Naive B cell (primary cell): Measurements from ENCODE around the gene DQX1. TPM values are rescaled to one million over a fixed set of nuclear protein-coding genes. Genes with fewer than 3 reads are reported as not detected.
A peak's percentile ranks its signal among the peaks of the same experiment; 100 is the strongest.
"Not testable (repeated sequence)": the region's sequence is repeated elsewhere in the genome, so short reads cannot be mapped to it uniquely, and the experiment has no call there.

Experiments used
- ATAC-seq, 2 donors: fragments of 150-1000 bp; cut with Tn5 transposase; 2 replicates each; pipeline ENCODE4 v1.10.0; 2021; ENCODE audit warnings: low read depth in 2 of 2, mild to moderate bottlenecking in 2 of 2, moderate library complexity in 2 of 2
- DNase-seq: peaks from one replicate; pipeline ENCODE4 v3.0.0; 2022
- H3K27ac Mint-ChIP-seq, 6 donors: one replicate each; pipeline ENCODE4 v1.8.0; 2020 to 2022; ENCODE audit warnings: mild to moderate bottlenecking in 6 of 6, mixed read lengths in 6 of 6, moderate library complexity in 5 of 6, inconsistent platforms in 2 of 6
- H3K27me3 Mint-ChIP-seq, 3 donors: one replicate each; pipeline ENCODE4 v1.8.0; 2021 to 2022; ENCODE audit warnings: mixed read lengths in 3 of 3, mild to moderate bottlenecking in 1 of 3
- H3K36me3 Mint-ChIP-seq, 2 donors: one replicate each; pipeline ENCODE4 v1.8.0; 2020 to 2022; ENCODE audit warnings: mixed read lengths in 2 of 2, inconsistent platforms in 1 of 2, mild to moderate bottlenecking in 1 of 2
- H3K4me1 Mint-ChIP-seq, 3 donors: one replicate each; pipeline ENCODE4 v1.8.0; 2020 to 2022; ENCODE audit warnings: mixed read lengths in 3 of 3, inconsistent platforms in 1 of 3, mild to moderate bottlenecking in 1 of 3, moderate library complexity in 1 of 3
- H3K4me3 Mint-ChIP-seq, 8 donors: one replicate each; pipeline ENCODE4 v1.8.0; 2020 to 2022; ENCODE audit warnings: mild to moderate bottlenecking in 8 of 8, mixed read lengths in 8 of 8, moderate library complexity in 8 of 8, inconsistent platforms in 2 of 8
- H3K9me3 Mint-ChIP-seq, 7 donors: one replicate each; pipeline ENCODE4 v1.8.0; 2020 to 2022; ENCODE audit warnings: mixed read lengths in 7 of 7, mild to moderate bottlenecking in 5 of 7, inconsistent platforms in 2 of 7, moderate library complexity in 1 of 7
- polyA plus RNA-seq, 6 donors: library from polyadenylated mRNA; unstranded; fragments of 300-500 nt; fragmentation: Illumina TruSeq; gene quantifications; one replicate each; pipeline ENCODE4 v1.2.3, GENCODE V29; 2021; ENCODE audit warnings: low read depth in 6 of 6

Gene DQX1
- polyA plus RNA-seq, result not detected

DNA sequence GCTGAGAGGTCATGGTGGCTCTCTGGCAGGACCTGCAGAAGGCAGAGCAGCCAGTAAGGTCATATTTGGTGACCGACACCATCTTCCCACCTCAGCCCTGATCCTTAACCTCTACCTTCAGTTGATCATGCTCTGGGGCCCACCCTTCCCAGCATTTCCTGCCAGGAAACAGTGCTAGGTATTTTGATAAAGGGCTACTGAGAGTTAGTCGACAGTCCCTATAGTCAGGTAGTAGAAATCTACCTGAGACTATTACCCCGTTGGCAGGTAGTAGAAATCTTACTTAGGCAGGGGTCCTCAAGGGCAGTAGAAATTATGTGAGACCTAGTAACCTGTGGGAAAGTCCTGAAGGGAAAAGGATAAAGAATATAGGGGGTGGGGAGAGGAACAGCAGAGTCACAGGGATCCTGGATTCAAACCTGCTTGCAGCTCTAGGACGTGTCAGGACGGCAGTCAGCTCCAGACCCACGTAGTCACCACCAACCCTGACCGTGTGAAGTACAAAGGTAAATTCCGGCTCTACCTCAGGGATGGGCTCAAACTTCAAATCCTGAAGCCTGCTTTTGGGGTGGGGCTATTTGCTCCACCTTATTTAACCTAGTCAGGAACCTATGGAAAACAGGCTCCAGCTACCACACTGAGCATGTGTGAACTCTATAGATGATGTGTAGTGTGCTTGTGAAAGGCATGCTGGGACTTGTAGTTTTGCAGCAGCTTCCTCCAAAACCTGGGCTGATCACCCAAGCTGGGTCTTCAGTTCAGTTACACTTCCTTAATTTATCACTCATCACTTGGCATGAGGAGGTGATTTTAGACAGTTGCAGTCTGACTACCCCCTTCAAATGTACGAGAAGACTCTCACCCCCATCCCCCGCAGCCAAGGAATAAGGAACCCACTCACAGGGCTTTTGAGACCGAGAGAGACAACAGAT is at the start of gene DQX1:
DQX1 (minus strand) TSS at position 515 of the 932 bp plus-strand sequence; CDS start at position 13, 502 bp downstream.
- peak within 1 kb of the TSS; percentile 41 to 98 (median 92) for H3K27ac Mint-ChIP-seq
- peak within 1 kb of the TSS; percentile 35 to 86 (median 46) for H3K4me3 Mint-ChIP-seq
- peak; percentile 69 for DNase-seq
- H3K27me3 Mint-ChIP-seq, result peaks cover 12 to 15% (median 15%) of the 10 kb centered on the region in 3 donors
- H3K36me3 Mint-ChIP-seq, result peaks cover 16 to 23% of the 10 kb centered on the region in 2 donors
- no peaks in the 10 kb centered on the region for H3K9me3 Mint-ChIP-seq
- ATAC-seq, result peak; percentile 24 to 32
- H3K4me1 Mint-ChIP-seq, result peaks cover 30 to 38% (median 37%) of the 10 kb centered on the region in 3 donors

- H3K4me1 Mint-ChIP-seq, result peaks cover 20 to 38% (median 31%) of the 10 kb centered on the region in 3 donors
- H3K36me3 Mint-ChIP-seq, result no peaks in the 10 kb centered on the region
- DNase-seq (no peak), ATAC-seq (no peak)
- H3K9me3 Mint-ChIP-seq, result peaks cover 0 to 2% (median 0%) of the 10 kb centered on the region in 7 donors
- H3K27me3 Mint-ChIP-seq, result peaks cover 0 to 6% (median 5%) of the 10 kb centered on the region in 3 donors
- no peak overlapping the region for H3K27ac Mint-ChIP-seq
- H3K4me3 Mint-ChIP-seq, result no peak overlapping the region
Observed at GRCh38 chr2:74575320-74575719, 49.3 kb upstream of the DQX1 start.

GRCh38 chr2:74573747-74574562 is 47.9 kb upstream of the DQX1 start:
- Mint-ChIP-seq H3K27ac (peak overlapping the region; percentile 2 to 88 (median 36)), H3K9me3 (peaks cover 0 to 2% (median 0%) of the 10 kb centered on the region in 7 donors), H3K36me3 (no peaks in the 10 kb centered on the region), H3K4me1 (peaks cover 26 to 42% (median 31%) of the 10 kb centered on the region in 3 donors), H3K4me3 (peak overlapping the region; percentile 63 to 89 (median 78)), H3K27me3 (no peaks in the 10 kb centered on the region)
- peak; percentile 41 for DNase-seq
- ATAC-seq, result peak; percentile 68 to 71

DNA sequence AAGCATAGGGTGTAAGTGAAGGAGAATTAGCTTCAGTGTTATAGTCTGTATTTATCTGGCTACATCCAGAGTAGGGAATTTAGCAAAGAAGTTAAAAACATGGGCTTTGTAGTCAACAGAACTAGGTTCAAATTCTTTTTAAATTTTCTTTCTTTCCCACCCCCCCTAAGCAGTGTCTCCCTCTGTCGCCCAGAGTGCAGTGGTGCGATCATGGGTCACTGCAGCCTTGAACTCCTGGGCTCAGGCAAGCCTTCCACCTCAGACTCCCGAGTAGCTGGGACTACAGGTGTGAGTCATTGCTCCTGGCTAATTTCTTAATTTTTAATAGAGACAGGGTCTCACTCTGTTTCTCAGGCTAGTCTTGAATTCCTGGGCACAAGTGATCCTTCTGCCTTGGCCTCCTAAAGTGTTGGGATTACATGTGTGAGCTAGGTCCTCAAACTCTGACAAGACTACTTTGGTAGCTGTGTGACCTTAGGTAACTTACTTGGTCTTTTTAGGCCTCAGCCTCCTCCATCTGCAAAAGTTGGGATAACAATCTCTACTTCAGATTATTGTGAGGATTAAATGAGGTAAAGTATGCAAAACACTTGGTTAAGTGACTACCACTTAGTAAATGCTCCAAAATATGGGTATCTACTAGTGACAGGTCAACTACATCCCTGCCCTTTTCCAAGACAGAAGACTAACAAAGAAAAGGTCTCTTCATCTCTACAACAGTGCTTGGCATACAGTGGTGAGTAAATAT is 46.3 kb upstream of the DQX1 start:
- H3K36me3 Mint-ChIP-seq, result no peaks in the 10 kb centered on the region
- H3K9me3 Mint-ChIP-seq, result peaks cover 0 to 2% (median 0%) of the 10 kb centered on the region in 7 donors
- H3K27me3 Mint-ChIP-seq, result no peaks in the 10 kb centered on the region
- H3K4me3 Mint-ChIP-seq, result peak overlapping the region in 5 of 8 donors; percentile 12 to 80 (median 20)
- DNase-seq, result no peak
- no peak for ATAC-seq
- H3K4me1 Mint-ChIP-seq, result peaks cover 22 to 41% (median 34%) of the 10 kb centered on the region in 3 donors
- H3K27ac Mint-ChIP-seq, result peak overlapping the region in 2 of 6 donors; percentile 40 to 57

- ATAC-seq, result peak; percentile 90
- H3K27me3 Mint-ChIP-seq, result no peaks in the 10 kb centered on the region
- no peaks in the 10 kb centered on the region for H3K36me3 Mint-ChIP-seq
- H3K9me3 Mint-ChIP-seq, result peaks cover 0 to 2% (median 0%) of the 10 kb centered on the region in 7 donors
- peaks cover 19 to 29% (median 23%) of the 10 kb centered on the region in 3 donors for H3K4me1 Mint-ChIP-seq
- peak; percentile 50 for DNase-seq
- no peak overlapping the region for H3K27ac Mint-ChIP-seq
- H3K4me3 Mint-ChIP-seq, result no peak overlapping the region
Observed at GRCh38 chr2:74571058-74571457, 45.0 kb upstream of the DQX1 start.

DNA sequence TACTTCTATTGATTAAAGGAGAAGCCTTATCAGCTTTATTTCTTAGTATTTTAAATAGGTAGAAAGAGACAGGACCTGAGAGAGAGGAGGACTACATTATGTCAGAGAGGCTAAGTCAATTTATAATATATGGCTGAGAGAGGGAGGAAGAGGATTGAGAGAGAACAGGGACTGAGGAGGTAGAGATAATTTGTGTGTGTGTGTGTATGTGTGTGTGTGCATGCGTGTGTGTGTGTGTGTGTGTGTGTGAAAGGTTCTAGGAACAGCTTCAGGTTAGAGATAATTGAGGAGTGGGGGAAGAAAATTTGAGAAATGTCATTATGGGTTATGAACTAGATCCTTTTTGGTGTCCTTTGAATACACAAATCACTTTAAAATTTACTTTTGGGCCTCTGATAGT is 43.7 kb upstream of the DQX1 start:
- no peak overlapping the region for H3K27ac Mint-ChIP-seq
- no peak for ATAC-seq
- H3K27me3 Mint-ChIP-seq, result no peaks in the 10 kb centered on the region

DNA sequence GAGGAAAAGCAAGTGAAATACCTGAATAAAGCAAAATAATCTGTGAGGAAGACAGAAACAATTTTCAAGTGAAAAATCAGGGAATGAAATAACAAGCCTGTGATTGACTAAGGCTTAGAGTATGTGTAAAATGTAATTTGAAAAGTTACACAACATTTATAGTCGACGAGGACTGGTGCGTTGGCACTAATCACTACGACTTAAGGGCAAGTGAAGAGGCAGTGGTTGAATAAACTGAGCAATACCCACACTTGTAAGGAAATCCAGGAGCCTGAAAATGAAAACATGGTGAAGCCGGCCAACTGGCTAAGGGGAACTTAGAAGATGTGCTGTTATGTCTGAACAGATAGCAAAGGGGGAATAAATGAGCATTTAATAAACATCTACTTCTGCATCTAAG is 41.9 kb upstream of the DQX1 start:
- no peak for DNase-seq
- H3K4me1 Mint-ChIP-seq, result peaks cover 6 to 8% (median 7%) of the 10 kb centered on the region in 3 donors
- H3K27ac Mint-ChIP-seq, result no peak overlapping the region
- no peak overlapping the region for H3K4me3 Mint-ChIP-seq
- no peak for ATAC-seq
- no peaks in the 10 kb centered on the region for H3K27me3 Mint-ChIP-seq
- no peaks in the 10 kb centered on the region for H3K9me3 Mint-ChIP-seq
- H3K36me3 Mint-ChIP-seq, result no peaks in the 10 kb centered on the region

More for the DNA sequence above, 43.7 kb upstream of the DQX1 start:
- Mint-ChIP-seq H3K36me3 (no peaks in the 10 kb centered on the region), H3K9me3 (peaks cover 0 to 1% (median 0%) of the 10 kb centered on the region in 7 donors), H3K4me1 (peaks cover 18 to 21% (median 21%) of the 10 kb centered on the region in 3 donors), H3K4me3 (peak overlapping the region in 1 of 8 donors; percentile 49)
- DNase-seq, result no peak

DNA sequence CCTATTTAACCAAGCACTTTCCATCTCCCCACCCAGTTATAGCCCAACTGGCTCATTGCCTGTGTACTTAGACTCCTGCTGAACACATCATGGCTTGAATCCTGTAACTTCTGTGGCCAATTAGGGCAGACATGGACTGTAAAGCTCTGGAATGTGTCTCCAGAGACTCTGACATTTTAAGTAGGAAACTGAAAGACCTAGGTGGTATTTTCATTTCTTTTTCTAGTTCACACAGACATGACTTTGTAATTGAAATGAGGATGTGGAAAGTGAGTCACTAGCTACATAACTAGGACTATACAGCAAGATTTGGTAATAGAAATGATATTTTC is 40.7 kb upstream of the DQX1 start:
- Mint-ChIP-seq H3K27me3 (peaks cover 0 to 7% (median 0%) of the 10 kb centered on the region in 3 donors), H3K9me3 (no peaks in the 10 kb centered on the region), H3K27ac (no peak overlapping the region), H3K4me1 (peaks cover 6 to 10% (median 8%) of the 10 kb centered on the region in 3 donors), H3K4me3 (no peak overlapping the region), H3K36me3 (no peaks in the 10 kb centered on the region)
- ATAC-seq (no peak), DNase-seq (no peak)

GRCh38 chr2:74566076-74566753 is 40.2 kb upstream of the DQX1 start:
- Mint-ChIP-seq H3K27me3 (peaks cover 0 to 10% (median 0%) of the 10 kb centered on the region in 3 donors), H3K4me3 (no peak overlapping the region), H3K36me3 (no peaks in the 10 kb centered on the region), H3K9me3 (no peaks in the 10 kb centered on the region), H3K27ac (peak overlapping the region in 1 of 6 donors; percentile 25), H3K4me1 (peaks cover 6 to 10% (median 8%) of the 10 kb centered on the region in 3 donors)
- no peak for DNase-seq
- ATAC-seq, result no peak

- Mint-ChIP-seq H3K4me3 (peak overlapping the region in 1 of 8 donors; percentile 6), H3K4me1 (peaks cover 0 to 9% (median 8%) of the 10 kb centered on the region in 3 donors), H3K27me3 (peaks cover 0 to 10% (median 0%) of the 10 kb centered on the region in 3 donors), H3K9me3 (no peaks in the 10 kb centered on the region), H3K27ac (no peak overlapping the region), H3K36me3 (no peaks in the 10 kb centered on the region)
- no peak for ATAC-seq
- no peak for DNase-seq
Observed at GRCh38 chr2:74564222-74564621, 38.2 kb upstream of the DQX1 start.

DNA sequence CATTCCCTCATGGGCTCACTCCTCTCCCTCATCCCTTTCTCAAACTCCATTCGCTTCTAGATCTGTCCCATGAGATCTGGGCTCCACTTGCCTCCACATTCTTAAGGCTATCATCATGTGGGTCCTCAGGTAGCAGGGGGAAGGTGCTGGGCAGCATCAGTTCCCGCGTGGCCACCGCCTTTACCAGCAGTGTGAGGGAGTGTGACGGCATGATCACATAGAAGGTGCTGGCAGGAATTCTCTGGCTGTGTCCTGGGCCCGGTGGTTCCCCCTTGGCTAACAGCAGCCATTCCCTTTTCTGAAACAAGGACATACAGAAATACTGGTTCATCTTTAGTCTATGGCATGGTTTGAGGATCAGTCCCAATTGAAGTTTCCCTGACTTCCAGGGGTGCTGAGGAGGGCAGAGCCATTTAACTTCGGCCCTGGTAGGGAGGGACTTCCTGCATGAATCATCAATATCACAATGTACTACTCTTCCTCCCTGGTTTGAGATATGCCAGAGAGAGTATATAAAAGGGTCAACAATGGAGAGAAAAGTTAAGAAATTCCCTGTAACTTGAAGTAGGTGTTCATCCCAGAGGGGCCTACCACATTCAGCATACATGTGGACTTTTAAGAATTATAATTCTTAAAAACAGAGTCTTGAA is 36.2 kb upstream of the DQX1 start:
- Mint-ChIP-seq H3K4me1 (peaks cover 0 to 10% (median 4%) of the 10 kb centered on the region in 3 donors), H3K27me3 (peaks cover 0 to 10% (median 0%) of the 10 kb centered on the region in 3 donors), H3K4me3 (peak overlapping the region in 1 of 8 donors; percentile 35), H3K36me3 (no peaks in the 10 kb centered on the region), H3K27ac (peak overlapping the region in 3 of 6 donors; percentile 13 to 82 (median 23)), H3K9me3 (no peaks in the 10 kb centered on the region)
- ATAC-seq, result no peak
- DNase-seq, result no peak

GRCh38 chr2:74561022-74561421 is 35.0 kb upstream of the DQX1 start:
- not testable (repeated sequence) for DNase-seq, H3K36me3 Mint-ChIP-seq, H3K4me3 Mint-ChIP-seq, H3K27ac Mint-ChIP-seq, H3K9me3 Mint-ChIP-seq, ATAC-seq
- Mint-ChIP-seq H3K27me3 (peaks cover 0 to 10% (median 0%) of the 10 kb centered on the region in 3 donors), H3K4me1 (peaks cover 8 to 22% (median 16%) of the 10 kb centered on the region in 3 donors)
